NT2/D1 (cell line): ENCODE measurements around the gene DOK1.

Source experiments
- SUZ12 ChIP-seq: IDR thresholded peaks from 2 replicates; pipeline ENCODE4 v1.6.1; 2011; ENCODE audit not compliant: insufficient read length, insufficient read depth; ENCODE audit errors: extremely low read depth
- YY1 ChIP-seq: IDR thresholded peaks from 2 replicates; pipeline ENCODE4 v1.6.1; 2011; ENCODE audit not compliant: insufficient read length, insufficient read depth
- ZNF274 ChIP-seq: IDR thresholded peaks from 2 replicates; pipeline ENCODE4 v1.6.1; 2011; ENCODE audit warnings: mild to moderate bottlenecking, low read depth, low read length

- no peak for TF ChIP-seq ZNF274
- TF ChIP-seq SUZ12 = no peak
- TF ChIP-seq YY1 = no peak
These were observed 26.8 kb upstream of the DOK1 start for GRCh38 chr2:74527741-74528140.
